Hepatocyte (in vitro differentiated cells): ENCODE measurements around the gene CHN2. TPM values are rescaled to one million over a fixed set of nuclear protein-coding genes. Genes with fewer than 3 reads are reported as not detected.

Experiments used
- DNase-seq: peaks from one replicate; pipeline ENCODE4 v3.0.0-alpha.2; 2016; ENCODE audit warnings: low spot score
- H2AFZ ChIP-seq: fragments of 200-600 bp; sonication (generic); 2 replicates; pipeline ENCODE4 v1.6.0; 2016; ENCODE audit warnings: antibody characterized with exemption, mild to moderate bottlenecking
- H3K27ac ChIP-seq: fragments of 200-600 bp; sonication (generic); 2 replicates; pipeline ENCODE4 v1.5.1; 2016; ENCODE audit warnings: mild to moderate bottlenecking
- H3K27me3 ChIP-seq: fragments of 200-600 bp; sonication (generic); 2 replicates; pipeline ENCODE4 v1.6.1; 2016
- H3K36me3 ChIP-seq: fragments of 200-600 bp; sonication (generic); replicated peaks from 2 replicates; pipeline ENCODE4 v1.5.1; 2016; ENCODE audit warnings: low read depth; ENCODE audit not compliant: insufficient read depth
- H3K4me1 ChIP-seq: fragments of 200-600 bp; sonication (generic); 2 replicates; pipeline ENCODE4 v1.5.1; 2016; ENCODE audit warnings: mild to moderate bottlenecking, moderate library complexity; ENCODE audit not compliant: insufficient read depth
- H3K4me2 ChIP-seq: fragments of 200-600 bp; sonication (generic); 2 replicates; pipeline ENCODE4 v1.6.0; 2016
- H3K4me3 ChIP-seq: fragments of 200-600 bp; sonication (generic); 2 replicates; pipeline ENCODE4 v1.5.1; 2016; ENCODE audit warnings: mild to moderate bottlenecking
- H3K79me2 ChIP-seq: fragments of 200-600 bp; sonication (generic); 2 replicates; pipeline ENCODE4 v1.6.0; 2017; ENCODE audit warnings: mild to moderate bottlenecking
- H3K9me2 ChIP-seq: fragments of 200-600 bp; sonication (generic); replicated peaks from 2 replicates; pipeline ENCODE4 v1.6.0; 2017; ENCODE audit warnings: mild to moderate bottlenecking; ENCODE audit not compliant: insufficient read depth
- H3K9me3 ChIP-seq: fragments of 200-600 bp; sonication (generic); 2 replicates; pipeline ENCODE4 v1.5.1; 2016; ENCODE audit warnings: low read depth, mild to moderate bottlenecking
- H4K20me1 ChIP-seq: fragments of 200-600 bp; sonication (generic); 2 replicates; pipeline ENCODE4 v1.6.0; 2016; ENCODE audit warnings: mild to moderate bottlenecking; ENCODE audit not compliant: insufficient read depth, poor library complexity, severe bottlenecking
- CTCF ChIP-seq: fragments of 200-600 bp; sonication (generic); IDR thresholded peaks from 2 replicates; pipeline ENCODE4 v1.5.1; 2016; ENCODE audit warnings: antibody characterized with exemption, mild to moderate bottlenecking; ENCODE audit not compliant: poor library complexity
- EZH2 ChIP-seq: fragments of 200-600 bp; sonication (generic); IDR thresholded peaks from 2 replicates; pipeline ENCODE4 v1.6.1; 2016; ENCODE audit warnings: antibody characterized with exemption, mild to moderate bottlenecking, borderline replicate concordance
- EZH2phosphoT487 ChIP-seq: fragments of 200-600 bp; sonication (generic); IDR thresholded peaks from one replicate; pipeline ENCODE4 v1.6.1; 2018; ENCODE audit warnings: antibody characterized with exemption, mild to moderate bottlenecking, low read depth, moderate library complexity; ENCODE audit not compliant: unreplicated experiment, severe bottlenecking
- WGBS: methylation state at CpG from one replicate; pipeline ENCODE4 v1.1.6; 2016; ENCODE audit warnings: low lambda C conversion rate; ENCODE audit errors: missing lambda C conversion rate; 5-methylcytosine and 5-hydroxymethylcytosine counted together
- polyA plus RNA-seq: library from polyadenylated mRNA; unstranded; fragments of >200 nt; fragmentation: Nextera tagmentation; extraction: Ambion mirVana; gene quantifications from 2 replicates; pipeline ENCODE4 v1.2.1, GENCODE V29; 2016
- total RNA-seq: library from RNA; depleted of rRNA; stranded (reverse); fragments of >200 nt; gene quantifications from 2 replicates; pipeline ENCODE4 v1.2.3, GENCODE V29; 2014

The CHN2 gene
- total RNA-seq = 8.7 and 20.7 TPM in 2 replicates
- polyA plus RNA-seq = 12.3 and 13.7 TPM in 2 replicates

GRCh38 chr7:29194594-29195427, at the start of gene CHN2:
Gene CHN2, plus strand, starts transcription at chr7:29194775.
- WGBS = under 1% methylated on average over 79 of the region's 89 CpGs
- peaks cover 22% of the 10 kb centered on the region for H3K27me3 ChIP-seq
- TF ChIP-seq CTCF = no peak
- no peak for TF ChIP-seq EZH2phosphoT487
- TF ChIP-seq EZH2 = no peak
- peak within 1 kb of the TSS; percentile 95 for H3K4me2 ChIP-seq
- peaks cover 15% of the 10 kb centered on the region for H3K79me2 ChIP-seq
- no peaks in the 10 kb centered on the region for H4K20me1 ChIP-seq
- H3K4me3 ChIP-seq = peak within 1 kb of the TSS; percentile 97
- peak within 1 kb of the TSS; percentile 84 for H2AFZ ChIP-seq
- H3K9me2 ChIP-seq = no peaks in the 10 kb centered on the region
- DNase-seq = peak; percentile 79
- no peaks in the 10 kb centered on the region for H3K36me3 ChIP-seq
- peak within 1 kb of the TSS; percentile 71 for H3K27ac ChIP-seq
- H3K9me3 ChIP-seq = no peaks in the 10 kb centered on the region
- H3K4me1 ChIP-seq = peaks cover 11% of the 10 kb centered on the region

- Histone ChIP-seq H3K4me2 (peak overlapping the region; percentile 99), H3K9me3 (no peaks in the 10 kb centered on the region), H3K27ac (no peak overlapping the region), H2AFZ (peak overlapping the region; percentile 95), H4K20me1 (no peaks in the 10 kb centered on the region), H3K79me2 (no peaks in the 10 kb centered on the region), H3K4me1 (peaks cover 21% of the 10 kb centered on the region), H3K36me3 (no peaks in the 10 kb centered on the region), H3K4me3 (peak overlapping the region; percentile 75), H3K9me2 (no peaks in the 10 kb centered on the region), H3K27me3 (no peaks in the 10 kb centered on the region)
- DNase-seq = no peak
- TF ChIP-seq EZH2phosphoT487 = no peak
- 12% methylated on average over 8 of the region's 8 CpGs for WGBS
Measured at GRCh38 chr7:29145553-29146056, 49.0 kb upstream of the CHN2 start.

- Histone ChIP-seq H3K4me1 (peaks cover 15% of the 10 kb centered on the region), H2AFZ (peak within 1 kb of the TSS; percentile 95), H3K36me3 (no peaks in the 10 kb centered on the region), H3K4me2 (peak within 1 kb of the TSS; percentile 99), H3K4me3 (peak within 1 kb of the TSS; percentile 75), H3K9me3 (no peaks in the 10 kb centered on the region), H3K9me2 (no peaks in the 10 kb centered on the region), H3K27ac (no peak within 1 kb of the TSS), H4K20me1 (no peaks in the 10 kb centered on the region), H3K27me3 (no peaks in the 10 kb centered on the region), H3K79me2 (no peaks in the 10 kb centered on the region)
- DNase-seq = peak; percentile 54
- 1% methylated on average over 42 of the region's 42 CpGs for WGBS
- no peak for TF ChIP-seq EZH2phosphoT487
- TF ChIP-seq EZH2 = peak; percentile 41
Measured at GRCh38 chr7:29146057-29146706, 48.4 kb upstream of the CHN2 start, which contains the start of gene CPVL. Gene CPVL, minus strand, starts transcription at chr7:29146537. Its CDS starts 25,476 bp downstream, at chr7:29121061.

- Histone ChIP-seq H3K9me2 (no peaks in the 10 kb centered on the region), H3K79me2 (no peaks in the 10 kb centered on the region), H2AFZ (peak overlapping the region; percentile 95), H3K9me3 (no peaks in the 10 kb centered on the region), H3K4me2 (peak overlapping the region; percentile 99), H3K36me3 (no peaks in the 10 kb centered on the region), H3K27ac (no peak overlapping the region), H4K20me1 (no peaks in the 10 kb centered on the region), H3K27me3 (no peaks in the 10 kb centered on the region), H3K4me3 (no peak overlapping the region), H3K4me1 (peaks cover 15% of the 10 kb centered on the region)
- 51% methylated on average over 14 of the region's 14 CpGs for WGBS
- peak; percentile 16 for DNase-seq
- TF ChIP-seq EZH2 (no peak), CTCF (no peak), EZH2phosphoT487 (no peak)
Measured at GRCh38 chr7:29146888-29147609, 47.5 kb upstream of the CHN2 start.
